ENCODE results near the gene MACROD2.

GRCh38 chr20:14343491-14344065 is 348.3 kb downstream of the MACROD2 start:
- TF ChIP-seq CTCF (tag by site-specific recombination; IDR thresholded peaks at IDR 0.05) (no peak), ZNF610 (tag by site-specific recombination; IDR thresholded peaks at IDR 0.05; ENCODE audit: borderline replicate concordance) (no peak), ZNF639 (tag by site-specific recombination; IDR thresholded peaks at IDR 0.05) (no peak), ZNF777 (tag by site-specific recombination; IDR thresholded peaks at IDR 0.05; ENCODE audit: borderline replicate concordance) (no peak), ZFP37 (tag by site-specific recombination; IDR thresholded peaks at IDR 0.05) (no peak), ZBTB1 (tag by site-specific recombination; IDR thresholded peaks at IDR 0.05) (no peak), MEIS1 (CRISPR knock-in tag; IDR thresholded peaks at IDR 0.05; ENCODE audit: borderline replicate concordance) (no peak), PATZ1 (tag by site-specific recombination; IDR thresholded peaks at IDR 0.05) (no peak), ATF2 (tag by site-specific recombination; IDR thresholded peaks at IDR 0.05; ENCODE audit: low read depth) (no peak), ZNF843 (tag by site-specific recombination; IDR thresholded peaks at IDR 0.05) (no peak), ZNF530 (tag by site-specific recombination; IDR thresholded peaks at IDR 0.05; ENCODE audit: low read depth) (no peak), ZFP3 (tag by site-specific recombination; IDR thresholded peaks at IDR 0.05; ENCODE audit: low read depth) (no peak), PRDM10 (tag by site-specific recombination; IDR thresholded peaks at IDR 0.05) (no peak)
